ENCODE results near the gene TGFBR2. TPM values are rescaled to one million over a fixed set of nuclear protein-coding genes. Genes with fewer than 3 reads are reported as not detected.

TGFBR2 gene
- total and polyA plus RNA-seq, 2 of the 13 experiments (the other 11 are each of a cell fraction or from before 2014, with no cell fraction given): 82.2 to 187 TPM

DNA sequence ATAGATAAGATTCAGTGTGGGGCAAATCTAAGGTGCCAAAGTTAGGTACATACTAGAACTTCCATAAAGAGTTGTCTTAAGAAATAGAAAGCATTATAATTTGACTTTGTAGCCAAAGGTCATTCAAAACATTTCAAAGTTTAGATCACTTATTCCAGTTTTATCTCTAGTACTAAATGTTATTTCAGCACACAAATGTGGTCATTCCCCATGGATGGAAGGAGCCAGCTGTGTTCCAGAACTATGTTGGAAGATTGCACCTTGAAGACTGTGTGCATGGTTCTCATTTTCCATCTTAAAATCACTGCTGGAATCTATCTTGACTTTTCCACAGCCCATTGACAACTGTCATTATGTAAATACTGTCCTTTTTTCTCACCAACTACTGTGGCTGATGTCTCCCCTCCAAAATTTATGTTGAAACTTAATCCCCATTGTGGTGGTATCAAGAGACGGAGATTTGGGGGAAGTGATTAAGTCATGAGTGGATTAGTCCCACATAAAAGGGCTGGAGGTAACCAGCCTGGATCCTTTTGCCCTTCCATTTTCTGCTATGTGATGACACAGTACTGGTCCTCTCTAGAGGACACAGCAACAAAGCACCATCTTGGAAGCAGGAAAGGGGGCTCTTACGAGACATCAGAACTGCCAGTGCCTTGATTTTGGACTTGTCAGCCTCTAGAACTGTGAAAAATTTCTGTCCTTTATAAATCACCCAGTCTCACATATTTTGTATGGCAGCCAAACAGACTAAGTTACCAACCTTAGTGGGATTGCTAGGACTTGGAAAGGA is 24.0 kb downstream of the TGFBR2 start:
- H3K4me2 ChIP-seq (ENCODE audit: low read depth, low read length): peak overlapping the region; percentile 30
- 70% methylated on average over 2 of the region's 2 CpGs for WGBS (ENCODE audit: low lambda C conversion rate)
- H3K36me3 ChIP-seq (replicated peaks in 1 of 2; ENCODE audit: control insufficient read depth in 1 of 2, insufficient read depth in 2 of 2, low read length in 2 of 2): peaks cover 13 to 66% of the 10 kb centered on the region in 2 experiments
- H3K79me2 ChIP-seq (ENCODE audit: insufficient read depth, low read length): peaks cover 99% of the 10 kb centered on the region
- TSS peak; percentile 0 for BruUV-seq (replicated peaks)
- H3K4me1 ChIP-seq (ENCODE audit: insufficient read depth, low read length): peaks cover 100% of the 10 kb centered on the region
- TF ChIP-seq CBX5 (CRISPR knock-in tag; IDR thresholded peaks at IDR 0.05; ENCODE audit: borderline replicate concordance): no peak
- TF ChIP-seq ZNF564 (CRISPR knock-in tag; IDR thresholded peaks at IDR 0.05): peak; percentile 90; the same call in 1 of the 2 replicates
- TF ChIP-seq, protein P1, sequence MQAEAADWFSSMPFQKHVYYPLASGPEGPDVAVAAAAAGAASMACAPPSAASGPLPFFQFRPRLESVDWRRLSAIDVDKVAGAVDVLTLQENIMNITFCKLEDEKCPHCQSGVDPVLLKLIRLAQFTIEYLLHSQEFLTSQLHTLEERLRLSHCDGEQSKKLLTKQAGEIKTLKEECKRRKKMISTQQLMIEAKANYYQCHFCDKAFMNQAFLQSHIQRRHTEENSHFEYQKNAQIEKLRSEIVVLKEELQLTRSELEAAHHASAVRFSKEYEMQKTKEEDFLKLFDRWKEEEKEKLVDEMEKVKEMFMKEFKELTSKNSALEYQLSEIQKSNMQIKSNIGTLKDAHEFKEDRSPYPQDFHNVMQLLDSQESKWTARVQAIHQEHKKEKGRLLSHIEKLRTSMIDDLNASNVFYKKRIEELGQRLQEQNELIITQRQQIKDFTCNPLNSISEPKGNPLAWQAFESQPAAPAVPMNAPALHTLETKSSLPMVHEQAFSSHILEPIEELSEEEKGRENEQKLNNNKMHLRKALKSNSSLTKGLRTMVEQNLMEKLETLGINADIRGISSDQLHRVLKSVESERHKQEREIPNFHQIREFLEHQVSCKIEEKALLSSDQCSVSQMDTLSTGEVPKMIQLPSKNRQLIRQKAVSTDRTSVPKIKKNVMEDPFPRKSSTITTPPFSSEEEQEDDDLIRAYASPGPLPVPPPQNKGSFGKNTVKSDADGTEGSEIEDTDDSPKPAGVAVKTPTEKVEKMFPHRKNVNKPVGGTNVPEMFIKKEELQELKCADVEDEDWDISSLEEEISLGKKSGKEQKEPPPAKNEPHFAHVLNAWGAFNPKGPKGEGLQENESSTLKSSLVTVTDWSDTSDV (CRISPR knock-in tag; IDR thresholded peaks at IDR 0.05): no peak
- peak; percentile 79 for TF ChIP-seq AGO2 (optimal IDR thresholded peaks at IDR 0.05; ENCODE audit: low read depth, low read length)
- peak; percentile 97 for TF ChIP-seq RBM22 (optimal IDR thresholded peaks at IDR 0.05; ENCODE audit: low read length)
- TF ChIP-seq POLR2AphosphoS5 (IDR thresholded peaks at IDR 0.05; ENCODE audit: low read depth, low read length): peak; percentile 16; the same call in 1 of the 2 replicates
- intact Hi-C loops (cut with micrococcal nuclease; ENCODE audit: unreplicated experiment): no loop called here
- ATAC-seq: no peak
- ChIA-PET CTCF (ENCODE audit: low intra/inter-chr PET ratio, low total read pairs) (no interaction called here), POLR2A (interaction anchor here (1.2 kb wide), 1 partner anchor 154 kb away, joined by 5 read pairs; no protein-coding TSS in a partner anchor)
- in situ Hi-C loops (cut with HindIII; ENCODE audit: extremely low pct_ligation_motif_present, low pct_unique_long_range_greater_than_20kb): no loop called here
- no peaks in the 10 kb centered on the region for H3K27me3 ChIP-seq (ENCODE audit: control insufficient read depth in 1 of 2, insufficient read depth in 2 of 2, low read length in 2 of 2)
- H3K9ac ChIP-seq (ENCODE audit: insufficient read depth, low read depth, low read length): peak overlapping the region; percentile 4; the same call in 1 of the 2 replicates
- no peaks in the 10 kb centered on the region for H3K9me3 ChIP-seq (ENCODE audit: low read length)
- H3K4me3 ChIP-seq (replicated peaks in 1 of 3; ENCODE audit: insufficient read depth in 1 of 3, low read depth in 2 of 3, low read length in 3 of 3): no peak overlapping the region
- H2AFZ ChIP-seq (ENCODE audit: low read length): no peak overlapping the region
- DNase-seq (ENCODE audit: low spot score): no peak
- no peak for FAIRE-seq
- peaks cover 98% of the 10 kb centered on the region for H4K20me1 ChIP-seq (ENCODE audit: insufficient read depth, low read length)
- H3K27ac ChIP-seq (ENCODE audit: extremely low read length, insufficient read depth, low read length): peak overlapping the region; percentile 69

Measured in HepG2 (cell line).